Measurements from ENCODE around the gene PDLIM5. TPM values are rescaled to one million over a fixed set of nuclear protein-coding genes. Genes with fewer than 3 reads are reported as not detected.

PDLIM5 gene
- total RNA-seq, 2 donors from 2014 or later = 115 to 228 TPM

- H3K4me1 ChIP-seq (replicated peaks) = no peaks in the 10 kb centered on the region
- 99% methylated on average over 4 of the region's 4 CpGs for WGBS
- intact Hi-C loops (cut with DNase I) = no loop called here
These were observed 52.8 kb downstream of the PDLIM5 start for GRCh38 chr4:94504545-94504944.

GRCh38 chr4:94506822-94507221 is 55.1 kb downstream of the PDLIM5 start:
- WGBS = 95% methylated on average over 7 of the region's 7 CpGs
- Histone ChIP-seq H3K9me3 (no peaks in the 10 kb centered on the region), H3K27me3 (replicated peaks; ENCODE audit: insufficient read depth) (no peaks in the 10 kb centered on the region), H3K4me1 (replicated peaks) (no peaks in the 10 kb centered on the region), H3K4me3 (no peak overlapping the region), H3K36me3 (no peaks in the 10 kb centered on the region), H3K27ac (no peak overlapping the region)
- intact Hi-C loops (cut with DNase I) = no loop called here
- TF ChIP-seq POLR2A (IDR thresholded peaks at IDR 0.05) = no peak
- no peak for TF ChIP-seq CTCF (IDR thresholded peaks at IDR 0.05)
- no peak for TF ChIP-seq POLR2AphosphoS5 (IDR thresholded peaks at IDR 0.05)
- DNase-seq (ENCODE audit: low spot score) = no peak

More at GRCh38 chr4:94504545-94504944, 52.8 kb downstream of the PDLIM5 start:
- Histone ChIP-seq H3K36me3 (no peaks in the 10 kb centered on the region), H3K27me3 (replicated peaks; ENCODE audit: insufficient read depth) (no peaks in the 10 kb centered on the region), H3K27ac (no peak overlapping the region), H3K9me3 (no peaks in the 10 kb centered on the region), H3K4me3 (no peak overlapping the region)
- TF ChIP-seq POLR2A (IDR thresholded peaks at IDR 0.05) (no peak), CTCF (IDR thresholded peaks at IDR 0.05) (no peak), POLR2AphosphoS5 (IDR thresholded peaks at IDR 0.05) (no peak)
- DNase-seq (ENCODE audit: low spot score) = no peak

GRCh38 chr4:94507281-94507680 is 55.5 kb downstream of the PDLIM5 start:
- no peak for DNase-seq (ENCODE audit: low spot score)
- Histone ChIP-seq H3K9me3 (no peaks in the 10 kb centered on the region), H3K36me3 (no peaks in the 10 kb centered on the region), H3K27me3 (replicated peaks; ENCODE audit: insufficient read depth) (no peaks in the 10 kb centered on the region), H3K4me3 (no peak overlapping the region), H3K27ac (no peak overlapping the region), H3K4me1 (replicated peaks) (no peaks in the 10 kb centered on the region)
- TF ChIP-seq POLR2A (IDR thresholded peaks at IDR 0.05) (no peak), POLR2AphosphoS5 (IDR thresholded peaks at IDR 0.05) (no peak), CTCF (IDR thresholded peaks at IDR 0.05) (no peak)
- intact Hi-C loops (cut with DNase I) = no loop called here
- WGBS = 56% methylated on average over 2 of the region's 2 CpGs

GRCh38 chr4:94507708-94508107 is 56.0 kb downstream of the PDLIM5 start:
- TF ChIP-seq POLR2A (IDR thresholded peaks at IDR 0.05) (no peak), CTCF (IDR thresholded peaks at IDR 0.05) (no peak), POLR2AphosphoS5 (IDR thresholded peaks at IDR 0.05) (no peak)
- no peak overlapping the region for H3K27ac ChIP-seq
- no peaks in the 10 kb centered on the region for H3K4me1 ChIP-seq (replicated peaks)
- no peaks in the 10 kb centered on the region for H3K36me3 ChIP-seq
- WGBS = 30% methylated on average over 1 of the region's 1 CpG
- H3K9me3 ChIP-seq = no peaks in the 10 kb centered on the region
- no peaks in the 10 kb centered on the region for H3K27me3 ChIP-seq (replicated peaks; ENCODE audit: insufficient read depth)
- H3K4me3 ChIP-seq = no peak overlapping the region
- DNase-seq (ENCODE audit: low spot score) = no peak
- intact Hi-C loops (cut with DNase I) = no loop called here

- no peaks in the 10 kb centered on the region for H3K9me3 ChIP-seq
These were observed 56.6 kb downstream of the PDLIM5 start for GRCh38 chr4:94508296-94508695.

More at GRCh38 chr4:94508296-94508695, 56.6 kb downstream of the PDLIM5 start:
- intact Hi-C loops (cut with DNase I) = no loop called here
- Histone ChIP-seq H3K4me3 (no peak overlapping the region), H3K27ac (no peak overlapping the region), H3K36me3 (no peaks in the 10 kb centered on the region), H3K4me1 (replicated peaks) (no peaks in the 10 kb centered on the region), H3K27me3 (replicated peaks; ENCODE audit: insufficient read depth) (no peaks in the 10 kb centered on the region)
- DNase-seq (ENCODE audit: low spot score) = no peak
- no peak for TF ChIP-seq CTCF (IDR thresholded peaks at IDR 0.05)
- TF ChIP-seq POLR2A (IDR thresholded peaks at IDR 0.05) = no peak
- TF ChIP-seq POLR2AphosphoS5 (IDR thresholded peaks at IDR 0.05) = no peak
- 56% methylated on average over 1 of the region's 1 CpG for WGBS

All from prostate gland (tissue), 2 donors.